ENCODE data around the gene CHAD.

CHAD gene

DNA sequence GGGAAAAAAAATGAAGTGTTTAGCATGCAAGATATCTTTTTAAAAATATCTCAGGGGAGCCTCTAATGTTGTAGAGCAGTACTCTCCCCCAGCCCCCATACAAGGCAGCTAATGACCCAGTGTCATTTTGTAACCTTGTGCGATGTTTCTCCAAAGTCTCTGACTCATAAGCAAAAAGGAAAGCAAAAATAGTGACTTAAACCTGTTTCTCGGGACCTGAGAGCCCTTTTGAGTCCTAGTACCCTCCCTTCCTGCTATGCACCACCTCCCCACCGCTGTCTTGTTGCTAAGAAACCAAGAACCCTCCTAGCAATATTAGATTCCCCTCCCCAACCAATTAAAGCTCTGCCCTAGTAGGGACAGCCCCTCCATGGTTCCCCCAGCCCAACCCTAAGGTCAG lies 42.4 kb upstream of the CHAD start:
- no peak for TF ChIP-seq CTCF (IDR thresholded peaks at IDR 0.05; ENCODE audit: borderline replicate concordance, insufficient read depth, low read depth, low read length)
- H3K4me3 ChIP-seq (ENCODE audit: low read depth, low read length): no peak overlapping the region

- H3K4me3 ChIP-seq (ENCODE audit: low read depth, low read length): peak overlapping the region; percentile 49
- TF ChIP-seq CTCF (IDR thresholded peaks at IDR 0.05; ENCODE audit: borderline replicate concordance, insufficient read depth, low read depth, low read length): no peak
Measured at GRCh38 chr17:50508573-50509460, 40.1 kb upstream of the CHAD start.

GRCh38 chr17:50507871-50508572 lies 39.3 kb upstream of the CHAD start, which contains the start of gene MYCBPAP:
MYCBPAP (plus strand) TSS chr17:50508439; CDS start chr17:50508675, 236 bp downstream.
- H3K4me3 ChIP-seq (ENCODE audit: low read depth, low read length): peak within 1 kb of the TSS; percentile 49
- TF ChIP-seq CTCF (IDR thresholded peaks at IDR 0.05; ENCODE audit: borderline replicate concordance, insufficient read depth, low read depth, low read length): peak; percentile 34; the same call in 1 of the 2 replicates

DNA sequence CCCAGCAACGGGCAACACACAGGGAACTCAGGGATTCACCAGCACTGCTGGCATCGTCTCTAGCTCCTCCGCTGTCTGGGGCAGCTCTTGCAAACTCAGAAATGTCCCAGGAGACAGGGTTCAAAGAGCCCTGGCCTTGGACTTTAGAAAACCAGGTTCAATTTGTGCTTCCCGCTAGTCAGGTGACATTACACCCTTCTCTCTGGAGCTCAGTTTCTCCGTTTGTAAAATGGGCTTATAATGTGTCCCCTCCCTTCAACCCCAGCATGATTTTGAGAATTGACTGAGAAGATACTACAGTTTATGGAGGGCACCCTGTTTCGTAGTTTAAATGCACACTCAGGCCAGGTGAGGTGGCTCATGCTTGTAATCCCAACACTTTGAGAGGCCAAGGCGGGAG lies 37.6 kb upstream of the CHAD start:
- TF ChIP-seq CTCF (IDR thresholded peaks at IDR 0.05; ENCODE audit: borderline replicate concordance, insufficient read depth, low read depth, low read length): no peak
- no peak overlapping the region for H3K4me3 ChIP-seq (ENCODE audit: low read depth, low read length)

DNA sequence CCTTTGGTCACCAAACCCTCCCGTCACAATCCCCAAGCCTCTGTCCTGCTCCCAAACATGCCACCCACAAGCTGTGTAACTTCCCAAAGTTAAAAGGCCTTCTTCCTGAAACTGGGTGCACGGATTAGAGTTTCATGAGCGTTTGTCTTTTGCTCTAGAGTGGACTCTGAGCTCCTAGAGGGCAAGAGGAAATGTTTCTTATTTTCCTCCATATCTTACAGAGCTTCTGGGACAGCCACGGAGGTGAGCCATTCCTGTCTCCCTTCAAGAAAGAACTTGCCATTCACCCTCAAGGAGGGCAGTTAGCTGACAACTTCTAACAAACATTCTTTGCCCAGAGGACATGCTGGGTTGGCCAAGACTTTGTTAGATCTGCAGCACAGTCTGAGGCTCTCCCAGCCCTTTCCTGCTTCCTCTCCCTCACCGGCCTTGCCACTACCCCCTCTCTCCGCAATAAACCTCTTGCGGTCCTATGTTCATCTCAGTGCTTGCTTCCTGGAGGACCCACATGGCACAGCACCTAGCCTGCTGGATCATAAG lies 37.0 kb upstream of the CHAD start:
- no peak for TF ChIP-seq CTCF (IDR thresholded peaks at IDR 0.05; ENCODE audit: borderline replicate concordance, insufficient read depth, low read depth, low read length)
- no peak overlapping the region for H3K4me3 ChIP-seq (ENCODE audit: low read depth, low read length)

GRCh38 chr17:50502301-50502990 lies 33.8 kb upstream of the CHAD start:
- no peak overlapping the region for H3K4me3 ChIP-seq (ENCODE audit: low read depth, low read length)
- no peak for TF ChIP-seq CTCF (IDR thresholded peaks at IDR 0.05; ENCODE audit: borderline replicate concordance, insufficient read depth, low read depth, low read length)
